ENCODE results near the gene MUC13. TPM values are rescaled to one million over a fixed set of nuclear protein-coding genes. Genes with fewer than 3 reads are reported as not detected.

MUC13 gene
- total RNA-seq, 1 donor from 2014 or later, result not detected

Other genes with a start within 250 kb of the MUC13 start
- 9.4 TPM for gene UMPS, start 204.3 kb downstream of the MUC13 start, total RNA-seq
- gene ITGB5, start 47.4 kb downstream of the MUC13 start, total RNA-seq, result 109 TPM
- 95.0 TPM for gene HEG1, start 121.2 kb upstream of the MUC13 start, total RNA-seq

All from Right ventricle myocardium inferior (tissue), 1 donor.